IPS-18c (cell line): ENCODE data around the gene NMNAT2.

Source experiments
- H3K4me3 ChIP-seq: 2 replicates; pipeline ENCODE4 v1.7.0; 2013; ENCODE audit warnings: low read depth, mild to moderate bottlenecking, low read length, moderate library complexity; ENCODE audit not compliant: insufficient read depth
- H3K9me3 ChIP-seq: one replicate; pipeline ENCODE4 v1.6.1; 2013; ENCODE audit warnings: mild to moderate bottlenecking, low read length, moderate library complexity; ENCODE audit not compliant: control insufficient read depth, insufficient read depth

Gene NMNAT2

GRCh38 chr1:183228347-183229220, 189.6 kb downstream of the NMNAT2 start:
- no peaks in the 10 kb centered on the region for H3K9me3 ChIP-seq
- H3K4me3 ChIP-seq = no peak overlapping the region

GRCh38 chr1:183227422-183228346, 190.5 kb downstream of the NMNAT2 start:
- H3K4me3 ChIP-seq = no peak overlapping the region
- H3K9me3 ChIP-seq = no peaks in the 10 kb centered on the region

DNA sequence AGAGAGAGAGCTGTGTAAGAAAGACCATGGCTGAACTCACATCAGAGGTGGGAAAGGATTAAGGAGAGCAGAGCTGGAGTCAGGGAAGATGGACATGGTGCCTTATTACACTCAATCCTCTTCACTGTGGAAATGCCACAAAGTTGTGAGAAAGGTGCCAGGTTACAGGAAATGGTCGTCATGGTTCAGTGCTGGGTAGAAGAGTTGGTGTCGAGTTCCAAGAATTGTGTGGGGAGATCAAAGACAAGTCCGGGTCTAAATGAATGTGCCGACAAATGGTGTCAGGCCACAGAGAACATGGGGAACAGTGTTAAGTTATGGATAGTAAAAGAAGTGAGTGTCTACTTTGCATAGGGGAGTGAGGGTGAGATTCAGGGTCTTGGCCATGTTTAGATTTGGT, 191.2 kb downstream of the NMNAT2 start:
- Histone ChIP-seq H3K9me3 (no peaks in the 10 kb centered on the region), H3K4me3 (no peak overlapping the region)

GRCh38 chr1:183226361-183226760, 191.8 kb downstream of the NMNAT2 start:
- H3K9me3 ChIP-seq = no peaks in the 10 kb centered on the region
- no peak overlapping the region for H3K4me3 ChIP-seq

- Histone ChIP-seq H3K4me3 (no peak overlapping the region), H3K9me3 (no peaks in the 10 kb centered on the region)
These were observed 194.7 kb downstream of the NMNAT2 start for GRCh38 chr1:183223467-183223866.

DNA sequence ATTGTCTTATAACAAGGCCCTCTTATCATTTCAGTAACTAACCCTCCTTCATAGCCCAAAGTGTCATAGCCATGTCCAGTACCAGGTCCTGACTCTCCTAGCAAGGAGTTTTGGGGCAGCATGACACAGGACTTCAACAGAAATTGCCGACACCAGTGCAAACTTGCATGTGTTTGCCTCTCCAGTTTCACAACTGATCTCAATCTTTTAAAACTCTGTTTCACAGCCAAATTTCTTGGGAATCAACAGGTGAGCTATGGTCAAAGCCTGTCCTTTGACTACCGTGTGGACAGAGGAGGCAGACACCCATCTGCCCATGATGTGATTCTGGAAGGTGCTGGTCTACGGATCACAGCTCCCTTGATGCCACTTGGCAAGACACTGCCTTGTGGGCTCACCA, 195.3 kb downstream of the NMNAT2 start:
- H3K9me3 ChIP-seq = no peaks in the 10 kb centered on the region
- no peak overlapping the region for H3K4me3 ChIP-seq

GRCh38 chr1:183219616-183220009, 198.6 kb downstream of the NMNAT2 start:
- Histone ChIP-seq H3K4me3 (no peak overlapping the region), H3K9me3 (no peaks in the 10 kb centered on the region)

GRCh38 chr1:183218971-183219615, 199.1 kb downstream of the NMNAT2 start:
- H3K4me3 ChIP-seq = no peak overlapping the region
- H3K9me3 ChIP-seq = no peaks in the 10 kb centered on the region

DNA sequence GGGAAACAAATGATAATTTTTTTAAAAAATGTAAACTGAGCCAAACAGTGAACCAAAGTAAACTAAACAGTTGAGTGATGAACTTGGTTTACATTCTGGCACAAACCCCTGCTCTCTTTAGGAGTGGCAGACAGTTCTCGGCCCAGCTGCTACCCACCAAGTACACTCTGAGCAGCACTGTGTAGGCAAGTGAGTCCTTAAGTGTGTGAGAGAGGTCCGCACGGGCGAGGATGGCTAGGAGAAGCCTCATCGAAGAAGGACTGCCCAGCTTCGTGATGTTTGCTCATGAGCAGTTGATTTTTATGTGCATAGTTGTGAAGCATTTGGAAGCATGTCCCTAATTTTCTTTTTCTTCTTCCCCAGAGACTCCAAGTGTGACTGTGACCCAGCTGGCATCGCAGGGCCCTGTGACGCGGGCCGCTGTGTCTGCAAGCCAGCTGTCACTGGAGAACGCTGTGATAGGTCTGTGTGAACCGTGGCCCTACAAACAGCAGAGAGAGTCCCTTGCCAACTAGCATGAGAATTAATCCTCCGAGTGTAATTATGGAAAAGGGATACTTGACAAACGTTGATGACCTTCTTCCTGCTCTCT, 200.1 kb downstream of the NMNAT2 start:
- H3K4me3 ChIP-seq = no peak overlapping the region
- no peaks in the 10 kb centered on the region for H3K9me3 ChIP-seq

DNA sequence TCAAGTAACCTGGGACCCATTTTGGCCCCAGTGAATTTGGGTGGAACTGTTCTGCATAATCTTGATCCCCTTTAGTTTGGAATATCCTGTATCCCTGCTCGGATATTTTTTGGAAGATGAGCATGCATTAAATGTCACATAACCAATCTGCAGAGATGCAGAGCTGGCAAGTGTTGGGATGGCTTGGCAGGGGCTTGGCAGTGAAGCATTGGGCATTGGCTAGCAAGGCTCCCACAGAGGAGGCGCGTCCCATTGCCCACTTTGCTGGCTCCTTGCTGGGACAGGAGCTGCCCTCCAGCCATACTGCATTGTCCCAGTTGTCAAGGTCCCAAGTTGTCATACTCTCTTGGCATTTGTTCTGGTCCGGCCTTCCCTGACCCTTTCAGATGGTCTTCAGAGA, 202.2 kb downstream of the NMNAT2 start:
- no peak overlapping the region for H3K4me3 ChIP-seq
- no peaks in the 10 kb centered on the region for H3K9me3 ChIP-seq

DNA sequence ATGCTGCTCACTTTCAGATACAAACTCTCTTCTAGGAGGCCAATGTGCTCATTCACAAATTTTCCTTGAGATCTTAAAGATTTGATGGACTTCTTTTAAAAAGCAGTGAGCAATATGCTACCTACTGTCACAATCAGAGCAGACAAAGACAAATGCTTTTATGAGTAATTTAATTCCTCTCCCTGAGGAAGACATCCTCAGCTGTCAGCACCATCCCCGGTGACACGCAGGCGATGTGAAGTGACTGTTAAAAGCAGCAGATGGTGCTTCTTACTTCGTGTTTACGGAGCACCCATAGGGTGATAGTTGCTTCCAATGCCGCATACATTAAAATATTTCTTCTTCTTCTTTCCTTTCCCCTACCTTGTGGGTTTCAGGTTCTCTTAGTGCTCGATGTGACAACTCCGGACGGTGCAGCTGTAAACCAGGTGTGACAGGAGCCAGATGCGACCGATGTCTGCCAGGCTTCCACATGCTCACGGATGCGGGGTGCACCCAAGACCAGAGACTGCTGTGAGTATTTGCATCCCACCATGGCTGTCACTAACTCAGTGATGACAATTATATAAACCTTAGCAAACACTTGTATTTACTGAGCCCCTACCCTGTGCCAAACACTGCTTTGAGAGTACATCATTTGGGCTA, 203.0 kb downstream of the NMNAT2 start:
- Histone ChIP-seq H3K4me3 (no peak overlapping the region), H3K9me3 (no peaks in the 10 kb centered on the region)

DNA sequence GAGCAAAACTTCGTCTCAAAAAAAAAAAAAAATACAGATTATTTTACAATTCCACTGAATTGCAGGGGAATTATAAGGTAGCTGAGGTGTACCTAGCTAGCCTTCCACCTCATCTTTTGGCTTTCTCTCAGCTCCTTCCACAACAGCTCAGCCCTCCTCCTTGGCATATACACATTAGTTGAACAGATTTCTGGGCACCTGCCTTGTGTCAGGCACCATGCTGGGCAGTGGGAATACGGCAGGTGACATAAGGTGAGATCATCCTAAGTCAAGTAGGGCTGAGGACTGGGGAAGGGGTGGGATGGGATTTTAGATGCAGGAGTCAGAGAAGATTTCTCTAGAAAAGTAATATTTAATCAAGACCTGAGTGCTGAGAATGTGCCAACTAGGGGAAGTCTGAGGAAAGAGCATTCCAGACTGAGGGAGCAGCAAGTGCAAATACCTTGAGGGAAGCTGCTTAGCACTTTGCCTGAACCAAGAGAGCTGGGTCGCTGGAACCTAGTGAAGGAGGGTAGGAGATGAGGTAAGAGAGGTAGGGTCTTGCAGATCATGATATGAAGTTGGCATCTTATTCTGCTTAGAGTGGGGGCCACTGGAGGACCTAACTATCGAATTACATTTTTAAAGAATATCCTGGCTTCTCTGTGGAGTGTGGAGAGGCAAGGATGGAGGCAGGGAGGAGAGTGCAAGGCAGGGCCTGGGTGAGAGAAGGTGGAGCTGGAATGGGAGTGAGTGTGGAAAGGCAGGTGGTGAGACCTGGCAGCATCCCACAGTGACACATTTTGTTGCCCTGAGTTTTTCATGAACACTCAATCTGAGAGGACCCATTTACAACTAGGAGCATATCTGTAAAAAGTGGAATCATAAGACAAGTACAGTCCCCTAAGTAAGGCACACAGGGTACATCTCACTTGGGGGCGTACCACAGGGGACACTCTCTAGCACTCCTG, 203.9 kb downstream of the NMNAT2 start:
- Histone ChIP-seq H3K4me3 (no peak overlapping the region), H3K9me3 (no peaks in the 10 kb centered on the region)

- H3K4me3 ChIP-seq = no peak overlapping the region
These were observed 205.3 kb downstream of the NMNAT2 start for GRCh38 chr1:183212870-183213269.

GRCh38 chr1:183210681-183211080, 207.5 kb downstream of the NMNAT2 start:
- no peaks in the 10 kb centered on the region for H3K9me3 ChIP-seq
- H3K4me3 ChIP-seq = no peak overlapping the region

More at GRCh38 chr1:183212870-183213269, 205.3 kb downstream of the NMNAT2 start:
- H3K9me3 ChIP-seq = no peaks in the 10 kb centered on the region

DNA sequence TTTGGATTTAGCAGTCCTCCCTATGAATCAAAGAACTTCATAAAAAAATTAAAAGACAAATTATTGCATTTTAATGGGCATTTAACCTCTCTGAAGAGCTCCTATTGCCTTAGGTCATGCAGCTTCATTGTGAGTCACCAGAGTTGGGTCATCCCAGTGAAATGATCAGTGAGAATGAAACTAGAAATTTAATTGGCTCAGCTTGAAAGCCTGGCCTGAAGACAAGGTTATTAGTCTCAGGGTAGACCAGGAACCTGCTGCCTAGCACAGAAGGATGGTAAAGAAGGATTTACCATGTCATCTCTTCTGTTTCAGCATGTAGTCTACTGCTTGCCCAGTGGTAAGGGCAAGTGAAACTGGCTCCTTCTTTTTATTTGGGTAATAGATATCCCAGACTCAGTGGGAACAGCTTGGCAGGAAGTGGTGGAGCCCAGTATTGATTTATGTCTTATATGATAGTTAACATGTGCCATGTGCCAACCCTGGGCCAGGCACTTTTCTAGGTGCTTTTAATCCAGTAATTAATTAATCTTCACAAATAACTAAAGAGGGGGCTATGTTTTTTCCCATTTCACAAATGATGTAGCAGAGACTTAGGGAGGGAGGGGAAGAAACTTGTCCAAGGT, 208.5 kb downstream of the NMNAT2 start:
- Histone ChIP-seq H3K9me3 (no peaks in the 10 kb centered on the region), H3K4me3 (no peak overlapping the region)
